Endothelial cell of umbilical vein (primary cell): ENCODE data around the gene SPSB1. TPM values are rescaled to one million over a fixed set of nuclear protein-coding genes. Genes with fewer than 3 reads are reported as not detected.

Experiments used
- BruUV-seq: library from RNA; stranded (reverse); fragments of 400-500 nt; replicated peaks from 2 replicates; lab custom pipeline; 2021; lab: Mats Ljungman, UMichigan
- CTCF ChIA-PET: fragments of 300-600, 350-600 bp; sonication (Branson Sonifier 250); formaldehyde crosslinking; loops from one replicate; lab custom pipeline; 2021; ENCODE audit warnings: antibody characterized with exemption, inconsistent platforms; lab: Charles Lee
- POLR2A ChIA-PET: fragments of 300-600, 350-600 bp; sonication (Branson Sonifier 250); formaldehyde crosslinking; loops from one replicate; lab custom pipeline; 2021; ENCODE audit warnings: antibody characterized with exemption, inconsistent platforms; lab: Charles Lee
- DNase-seq: peaks from one replicate; pipeline ENCODE4 v3.0.0-alpha.2; 2011; ENCODE audit warnings: low read depth, low spot score
- FAIRE-seq: peaks from 2 replicates; lab custom pipeline; 2011; peaks lifted over from hg19 to GRCh38; lab: Jason Lieb, UNC
- H2AFZ ChIP-seq: 2 replicates; pipeline ENCODE4 v1.6.0; 2012; ENCODE audit warnings: low read depth, low read length, control low read depth, inconsistent platforms
- H3K27ac ChIP-seq: 2 replicates; pipeline ENCODE4 v1.5.1; 2011; ENCODE audit warnings: low read depth, mild to moderate bottlenecking, control low read depth, low read length, moderate library complexity; ENCODE audit not compliant: insufficient read depth
- H3K27me3 ChIP-seq, 2 experiments: 2 replicates each; pipeline versions ENCODE4 v1.6.0 to v1.6.1; 2011; ENCODE audit warnings: low read length in 2 of 2, mixed read lengths in 1 of 2; ENCODE audit not compliant: control insufficient read depth in 2 of 2, insufficient read depth in 2 of 2
- H3K36me3 ChIP-seq, 2 experiments: 2 replicates in 1 of 2; 3 replicates in 1 of 2; pipeline ENCODE4 v1.5.1; 2011; ENCODE audit warnings: low read length in 2 of 2, mild to moderate bottlenecking in 1 of 2, moderate library complexity in 1 of 2; ENCODE audit not compliant: control insufficient read depth in 2 of 2, insufficient read depth in 2 of 2; ENCODE audit errors: extremely low read depth in 1 of 2
- H3K4me1 ChIP-seq: 3 replicates; pipeline ENCODE4 v1.5.1; 2011; ENCODE audit warnings: mild to moderate bottlenecking, low read length; ENCODE audit not compliant: control insufficient read depth, insufficient read depth; ENCODE audit errors: extremely low read depth
- H3K4me2 ChIP-seq: 2 replicates; pipeline ENCODE4 v1.6.1; 2011; ENCODE audit warnings: low read length, control low read depth, mixed read lengths; ENCODE audit not compliant: insufficient read depth
- H3K4me3 ChIP-seq, 3 experiments: fragments of 200-600 bp in 1 of 3; sonication (generic), shearing (Covaris generic) in 1 of 3; replicated peaks in 1 of 3; 2 replicates each; pipeline ENCODE4 v1.5.1; 2011 to 2016; ENCODE audit warnings: control low read depth in 3 of 3, low read length in 3 of 3, mild to moderate bottlenecking in 2 of 3, inconsistent platforms in 1 of 3, low read depth in 1 of 3, moderate library complexity in 1 of 3; ENCODE audit not compliant: insufficient read depth in 1 of 3
- H3K79me2 ChIP-seq: 2 replicates; pipeline ENCODE4 v1.6.0; 2012; ENCODE audit warnings: low read length, inconsistent platforms; ENCODE audit not compliant: control insufficient read depth, insufficient read depth
- H3K9ac ChIP-seq: replicated peaks from 2 replicates; pipeline ENCODE3; 2011; ENCODE audit warnings: low read length, control low read depth; ENCODE audit not compliant: insufficient read depth; ENCODE audit errors: extremely low read depth
- H3K9me1 ChIP-seq: replicated peaks from 3 replicates; pipeline ENCODE4 v1.6.0; 2011; ENCODE audit warnings: mild to moderate bottlenecking, low read length; ENCODE audit not compliant: control insufficient read depth, insufficient read depth; ENCODE audit errors: extremely low read depth
- H3K9me3 ChIP-seq: replicated peaks from 2 replicates; pipeline ENCODE4 v1.5.1; 2012; ENCODE audit warnings: low read length, inconsistent platforms; ENCODE audit not compliant: control insufficient read depth, insufficient read depth
- H4K20me1 ChIP-seq: replicated peaks from 2 replicates; pipeline ENCODE3; 2011; ENCODE audit warnings: mild to moderate bottlenecking, low read length; ENCODE audit not compliant: control insufficient read depth, insufficient read depth; ENCODE audit errors: extremely low read depth
- EZH2 ChIP-seq: IDR thresholded peaks from 2 replicates; pipeline ENCODE4 v1.6.1; 2012; ENCODE audit warnings: borderline replicate concordance, low read depth, mild to moderate bottlenecking, moderate library complexity, low read length, inconsistent platforms; ENCODE audit not compliant: severe bottlenecking
- FOS ChIP-seq: IDR thresholded peaks from 2 replicates; pipeline ENCODE4 v1.6.1; 2011; ENCODE audit warnings: mild to moderate bottlenecking, low read length, moderate library complexity, borderline replicate concordance; ENCODE audit not compliant: insufficient read depth
- GATA2 ChIP-seq: IDR thresholded peaks from 2 replicates; pipeline ENCODE4 v1.7.0; 2011; ENCODE audit warnings: low read depth, mild to moderate bottlenecking, moderate library complexity, mixed read lengths, low read length; ENCODE audit not compliant: insufficient read length, insufficient read depth
- JUN ChIP-seq: IDR thresholded peaks from 2 replicates; pipeline ENCODE4 v1.6.1; 2011; ENCODE audit warnings: borderline replicate concordance, low read depth; ENCODE audit not compliant: insufficient read length, insufficient read depth
- MYC ChIP-seq: IDR thresholded peaks from one replicate; pipeline ENCODE4 v1.6.1; 2011; ENCODE audit warnings: mild to moderate bottlenecking, low read depth, low read length
- POLR2A ChIP-seq: IDR thresholded peaks from 2 replicates; pipeline ENCODE4 v1.6.1; 2012; ENCODE audit warnings: low read depth, mild to moderate bottlenecking, control low read depth, low read length
- POLR2AphosphoS5 ChIP-seq: IDR thresholded peaks from 2 replicates; pipeline ENCODE4 v1.6.1; 2012; ENCODE audit warnings: low read depth, mild to moderate bottlenecking, control low read depth, low read length, moderate library complexity; ENCODE audit not compliant: insufficient read depth
- dilution Hi-C: fragments of 300-500 bp; cut with MboI; formaldehyde crosslinking; loops from one replicate; pipeline ENCODE4 v1.15.0; 2019; ENCODE audit warnings: low sequenced_read_pairs; ENCODE audit not compliant: extremely low pct_ligation_motif_present
- intact Hi-C: fragments of 100-400 bp; cut with micrococcal nuclease; formaldehyde crosslinking; loops from one replicate; pipeline ENCODE4 v1.10.0; 2022
- polyA plus RNA-seq, 4 experiments: library from polyadenylated mRNA; depleted of rRNA in 3 of 4; stranded (reverse) in 3 of 4; unstranded in 1 of 4; fragments of >200 nt; gene quantifications; 2 replicates each; pipeline versions ENCODE4 v1.2.1 to v1.2.3, GENCODE V29; 2011 to 2012; ENCODE audit warnings: missing spikeins in 1 of 4
- total RNA-seq: library from RNA; stranded (reverse); gene quantifications from 2 replicates; pipeline ENCODE4 v1.2.3, GENCODE V29; 2021
- TF ChIP-seq, protein P1 (sequence below), 2 donors: IDR thresholded peaks; 1 replicate in 1 of 2; 2 replicates in 1 of 2; pipeline ENCODE4 v1.5.1; 2011; ENCODE audit warnings: low read length in 2 of 2, mild to moderate bottlenecking in 2 of 2, moderate library complexity in 2 of 2, control low read depth in 1 of 2, inconsistent platforms in 1 of 2, low read depth in 1 of 2; ENCODE audit not compliant: insufficient read depth in 1 of 2; ENCODE audit errors: extremely low read depth in 1 of 2
- TF ChIP-seq, protein P2 (sequence below): IDR thresholded peaks from 2 replicates; pipeline ENCODE4 v1.6.1; 2011; ENCODE audit not compliant: insufficient read depth, insufficient read length

Gene SPSB1
- total and polyA plus RNA-seq, 2 donors (not counting 3 experiments of a cell fraction or from before 2014, with no cell fraction given): 41.9 to 61.2 TPM

DNA sequence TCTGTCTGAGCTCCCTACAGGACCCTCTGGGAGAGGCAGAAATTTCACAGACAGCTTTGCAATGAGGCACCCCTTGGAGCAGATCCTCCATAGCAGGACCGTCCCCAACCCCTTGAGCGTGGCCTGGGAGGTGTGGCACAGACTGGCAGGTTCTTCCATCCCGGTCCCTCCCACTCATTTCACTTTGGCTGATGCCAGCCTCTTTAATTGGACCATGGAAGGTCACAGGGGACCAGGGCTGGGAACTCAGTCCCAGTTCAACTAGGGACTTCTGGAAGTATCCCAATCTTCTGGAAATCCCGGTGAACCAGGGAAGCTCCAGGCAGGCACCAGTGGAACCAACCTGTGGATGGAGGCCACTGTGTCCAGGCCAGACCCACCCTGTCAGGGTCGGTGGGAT is 83.7 kb downstream of the SPSB1 start:
- POLR2A ChIA-PET: interaction anchor here (0.7 kb wide), 1 partner anchor 21 kb away, joined by 3 read pairs; no protein-coding TSS in a partner anchor
- Histone ChIP-seq H3K79me2 (no peaks in the 10 kb centered on the region), H3K9ac (peak overlapping the region; percentile 27), H2AFZ (peak overlapping the region; percentile 30), H3K4me3 (no peak overlapping the region), H3K27me3 (no peaks in the 10 kb centered on the region), H4K20me1 (no peaks in the 10 kb centered on the region), H3K4me2 (peak overlapping the region; percentile 23), H3K9me1 (no peaks in the 10 kb centered on the region), H3K4me1 (peaks cover 34% of the 10 kb centered on the region), H3K36me3 (peaks cover 0 to 2% of the 10 kb centered on the region in 2 experiments), H3K27ac (peak overlapping the region; percentile 59), H3K9me3 (no peaks in the 10 kb centered on the region)
- CTCF ChIA-PET: interaction anchor here (1.8 kb wide), 1 partner anchor 22 kb away, joined by 6 read pairs; no protein-coding TSS in a partner anchor
- BruUV-seq: no TSS peak
- TF ChIP-seq, protein P1, sequence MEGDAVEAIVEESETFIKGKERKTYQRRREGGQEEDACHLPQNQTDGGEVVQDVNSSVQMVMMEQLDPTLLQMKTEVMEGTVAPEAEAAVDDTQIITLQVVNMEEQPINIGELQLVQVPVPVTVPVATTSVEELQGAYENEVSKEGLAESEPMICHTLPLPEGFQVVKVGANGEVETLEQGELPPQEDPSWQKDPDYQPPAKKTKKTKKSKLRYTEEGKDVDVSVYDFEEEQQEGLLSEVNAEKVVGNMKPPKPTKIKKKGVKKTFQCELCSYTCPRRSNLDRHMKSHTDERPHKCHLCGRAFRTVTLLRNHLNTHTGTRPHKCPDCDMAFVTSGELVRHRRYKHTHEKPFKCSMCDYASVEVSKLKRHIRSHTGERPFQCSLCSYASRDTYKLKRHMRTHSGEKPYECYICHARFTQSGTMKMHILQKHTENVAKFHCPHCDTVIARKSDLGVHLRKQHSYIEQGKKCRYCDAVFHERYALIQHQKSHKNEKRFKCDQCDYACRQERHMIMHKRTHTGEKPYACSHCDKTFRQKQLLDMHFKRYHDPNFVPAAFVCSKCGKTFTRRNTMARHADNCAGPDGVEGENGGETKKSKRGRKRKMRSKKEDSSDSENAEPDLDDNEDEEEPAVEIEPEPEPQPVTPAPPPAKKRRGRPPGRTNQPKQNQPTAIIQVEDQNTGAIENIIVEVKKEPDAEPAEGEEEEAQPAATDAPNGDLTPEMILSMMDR (IDR thresholded peaks at IDR 0.05; ENCODE audit: extremely low read depth in 1 of 2, insufficient read depth in 1 of 2, low read depth in 1 of 2, low read length in 2 of 2): no peak
- TF ChIP-seq, protein P2, sequence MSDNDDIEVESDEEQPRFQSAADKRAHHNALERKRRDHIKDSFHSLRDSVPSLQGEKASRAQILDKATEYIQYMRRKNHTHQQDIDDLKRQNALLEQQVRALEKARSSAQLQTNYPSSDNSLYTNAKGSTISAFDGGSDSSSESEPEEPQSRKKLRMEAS: no peak
- TF ChIP-seq GATA2: no peak
- no peak for TF ChIP-seq JUN
- no peak for TF ChIP-seq POLR2A
- TF ChIP-seq MYC: no peak
- TF ChIP-seq EZH2: no peak
- no peak for TF ChIP-seq FOS
- TF ChIP-seq POLR2AphosphoS5: no peak
- no peak for FAIRE-seq
- intact Hi-C loops (no loop called here), dilution Hi-C loops (no loop called here)
- no peak for DNase-seq
